Ureter (tissue), 1 donor: ENCODE measurements around the gene TREML1. TPM values are rescaled to one million over a fixed set of nuclear protein-coding genes. Genes with fewer than 3 reads are reported as not detected.

Experiments
- DNase-seq: peaks from one replicate; pipeline ENCODE4 v3.0.0-alpha.2; 2020; ENCODE audit warnings: low spot score
- total RNA-seq: library from RNA; stranded (reverse); gene quantifications from one replicate; pipeline ENCODE4 v1.2.4, GENCODE V29; 2023
- donor health status: DM: yes; HTN: yes; CAD: no.

The TREML1 gene
- total RNA-seq, 1 donor from 2014 or later = 0.86 TPM

DNA sequence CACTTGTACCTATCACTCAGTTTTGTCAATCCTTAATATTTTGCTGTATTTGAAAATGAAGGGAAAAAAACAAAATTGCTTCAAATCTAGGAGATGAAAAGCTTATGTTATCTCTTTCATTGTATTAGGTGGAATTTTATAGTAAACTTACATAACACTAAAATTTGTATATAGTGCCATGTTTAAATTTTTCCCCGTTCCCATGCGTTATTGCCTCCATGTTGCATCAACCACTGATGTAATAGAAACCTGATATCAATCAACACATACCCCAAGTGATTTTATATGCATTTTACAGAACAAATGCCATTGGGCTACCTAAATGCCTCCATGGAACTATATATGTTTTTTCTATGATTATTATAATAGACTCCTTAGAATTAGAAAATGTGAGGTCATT lies 23.5 kb upstream of the TREML1 start:
- DNase-seq = no peak

- DNase-seq = no peak
Observed at GRCh38 chr6:41177287-41177686, 23.1 kb upstream of the TREML1 start.

DNA sequence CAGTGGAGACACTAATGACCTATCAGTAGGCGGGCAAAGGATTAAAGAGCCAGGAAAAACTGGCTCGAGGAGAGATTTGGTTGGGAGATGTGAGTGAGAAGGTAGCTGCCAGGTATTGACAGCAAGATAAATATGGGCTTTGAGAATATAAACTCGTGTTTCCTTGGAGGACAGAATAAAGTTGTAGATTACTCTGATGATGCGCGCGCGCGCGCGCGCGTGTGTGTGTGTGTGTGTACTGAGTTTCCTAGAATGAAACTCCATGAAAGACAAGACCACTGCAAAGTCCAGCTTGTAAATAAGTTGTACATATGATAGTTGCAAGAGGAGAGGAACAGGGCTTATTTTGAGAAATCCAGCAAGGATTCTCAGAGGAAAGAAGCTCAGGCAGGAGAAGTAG lies 22.0 kb upstream of the TREML1 start:
- DNase-seq = no peak

DNA sequence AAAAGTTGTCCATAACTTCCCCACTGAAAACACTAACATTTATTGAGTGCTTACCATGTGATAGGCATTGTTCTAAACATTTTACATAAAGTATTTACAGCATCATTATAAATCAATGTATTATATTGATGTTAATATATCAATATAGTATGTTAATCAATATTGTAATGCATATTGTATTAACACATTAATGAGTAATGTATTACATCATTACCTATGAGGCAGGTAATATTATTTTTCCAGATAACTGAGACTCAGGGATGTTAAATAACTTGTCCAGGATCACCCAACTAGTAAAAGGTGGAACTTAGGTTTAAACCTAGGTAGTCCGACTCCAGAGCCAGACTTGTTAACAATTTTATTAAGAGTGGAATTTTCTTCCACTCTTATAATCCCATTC lies 20.9 kb upstream of the TREML1 start:
- DNase-seq = no peak

DNA sequence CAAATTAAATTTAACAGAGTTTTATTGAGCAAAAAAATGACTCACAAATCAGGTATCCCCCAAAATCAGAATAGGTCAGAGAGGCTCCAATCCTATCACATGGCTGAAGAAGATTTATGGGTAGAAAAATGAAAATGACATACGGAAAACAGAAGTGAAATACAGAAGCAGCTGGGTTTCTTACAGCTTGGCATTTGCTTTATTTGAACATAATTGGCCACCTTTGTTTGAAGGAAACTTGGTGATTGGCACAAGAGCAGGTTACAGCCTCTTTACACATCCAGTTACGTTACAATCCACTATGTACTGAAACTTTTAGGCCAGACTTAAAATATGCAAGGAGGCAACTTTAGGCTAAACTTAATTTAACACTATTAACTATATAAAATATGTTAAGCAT lies 20.5 kb upstream of the TREML1 start:
- no peak for DNase-seq

DNA sequence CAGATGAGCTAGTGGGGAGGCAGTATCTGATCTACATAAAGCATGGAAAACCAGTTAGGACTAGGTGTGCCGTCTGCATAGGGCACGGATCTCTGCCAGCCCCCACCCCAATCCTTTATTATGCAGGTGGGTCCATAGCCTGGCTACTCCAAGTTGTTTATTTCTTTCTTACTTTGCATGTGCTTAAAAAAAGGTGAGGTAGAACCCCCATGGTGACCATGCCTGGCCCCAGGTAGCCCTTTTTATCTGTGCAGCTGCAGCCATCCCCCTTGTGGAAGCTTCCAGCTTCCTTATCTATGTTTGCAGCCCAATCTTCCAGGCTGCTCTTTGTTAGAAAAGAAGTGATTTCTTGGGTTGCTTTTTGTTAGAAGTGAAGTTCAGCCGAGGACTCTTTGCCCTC lies 17.8 kb upstream of the TREML1 start:
- DNase-seq = no peak

GRCh38 chr6:41170547-41171160 lies 16.5 kb upstream of the TREML1 start:
- DNase-seq = no peak

DNA sequence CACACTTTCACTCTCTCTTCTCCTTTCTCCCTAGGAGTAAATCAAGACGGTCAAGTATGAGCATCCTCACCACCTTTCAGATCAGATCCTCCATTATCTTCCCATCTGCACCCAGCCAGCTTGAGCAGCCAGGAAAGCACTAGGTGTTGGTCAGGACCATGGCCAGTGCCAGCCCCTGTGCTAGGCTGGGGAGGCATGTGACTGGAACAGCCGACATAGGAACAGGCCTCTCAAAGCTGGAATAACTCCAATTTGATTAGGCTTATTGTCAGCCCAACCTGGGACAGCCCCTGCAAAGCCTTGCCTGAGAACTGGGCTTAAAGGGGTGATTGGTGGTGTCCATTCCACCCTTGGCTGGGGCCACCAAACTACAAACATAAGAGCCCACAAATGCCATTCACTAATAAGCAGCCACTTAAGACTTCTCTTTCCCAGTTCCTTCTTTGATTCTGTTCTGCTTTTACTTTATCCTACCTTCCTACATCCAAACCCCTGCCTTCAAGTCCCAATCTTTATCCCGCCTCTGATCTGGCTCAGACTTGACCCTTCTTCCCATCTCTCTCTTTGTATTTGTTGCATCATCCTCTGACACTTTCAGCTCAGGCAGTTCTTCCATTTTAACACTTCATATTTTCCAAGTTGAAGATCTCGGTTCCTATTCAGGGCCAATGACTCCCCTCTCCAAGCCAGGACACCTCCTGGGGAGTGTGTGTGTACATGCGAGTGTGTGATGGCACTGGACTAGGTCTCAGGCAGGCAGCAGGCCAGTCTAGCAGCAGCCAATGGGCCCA lies 13.2 kb upstream of the TREML1 start:
- DNase-seq = no peak

GRCh38 chr6:41164551-41165120 lies 10.5 kb upstream of the TREML1 start:
- no peak for DNase-seq

GRCh38 chr6:41163419-41163717 lies 9.2 kb upstream of the TREML1 start:
- DNase-seq = no peak

- no peak for DNase-seq
Observed at GRCh38 chr6:41162687-41163418, 8.7 kb upstream of the TREML1 start, which contains the start of gene TREM2. TSS of gene TREM2 (minus strand) at chr6:41163116. CDS start at chr6:41163082, 34 bp downstream.

GRCh38 chr6:41161851-41162552 lies 7.9 kb upstream of the TREML1 start:
- DNase-seq = no peak

GRCh38 chr6:41161380-41161779 lies 7.2 kb upstream of the TREML1 start:
- no peak for DNase-seq

DNA sequence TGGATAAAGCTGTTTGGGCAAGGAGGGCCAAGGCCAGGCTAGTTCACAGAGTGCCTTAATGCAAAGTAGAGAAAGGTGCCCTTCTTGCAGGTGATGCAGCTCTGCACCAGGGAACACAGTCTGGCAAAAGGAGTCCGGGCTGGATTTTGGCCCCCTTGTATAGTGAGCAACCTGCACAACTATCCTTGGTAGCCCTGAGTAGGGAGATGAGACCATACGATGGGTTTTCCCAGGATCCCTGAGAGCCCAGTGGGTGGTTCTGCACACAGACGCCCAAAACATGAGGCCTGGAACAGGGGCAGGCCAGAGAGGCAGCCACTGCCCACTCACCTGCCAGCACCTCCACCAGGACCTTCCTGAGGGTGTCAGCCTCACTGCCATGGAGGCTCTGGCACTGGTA lies 6.8 kb upstream of the TREML1 start:
- no peak for DNase-seq

- no peak for DNase-seq
Observed at GRCh38 chr6:41159415-41160082, 5.4 kb upstream of the TREML1 start.

DNA sequence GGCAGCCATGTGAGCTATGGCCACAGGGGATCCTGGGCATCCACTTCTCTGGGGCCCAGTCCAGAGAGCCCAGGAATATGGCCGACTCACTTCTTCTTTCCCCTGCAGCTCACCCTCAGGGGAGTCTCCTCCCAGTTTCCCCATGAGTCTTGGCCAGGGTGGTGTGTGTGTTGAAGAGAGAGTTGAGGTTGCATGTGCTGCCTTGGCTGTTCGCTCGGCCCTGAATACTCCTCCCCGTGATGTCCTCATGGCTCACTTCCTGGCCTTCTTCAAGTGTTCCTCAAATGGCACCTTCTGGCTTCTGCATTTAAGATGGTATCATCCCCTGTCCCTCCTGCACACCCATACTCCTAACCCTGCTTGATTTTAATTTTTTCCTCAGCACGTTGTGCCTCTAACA lies 3.2 kb upstream of the TREML1 start:
- no peak for DNase-seq

GRCh38 chr6:41156771-41157170 lies 2.6 kb upstream of the TREML1 start:
- no peak for DNase-seq

GRCh38 chr6:41156001-41156400 lies 1.9 kb upstream of the TREML1 start:
- no peak for DNase-seq

DNA sequence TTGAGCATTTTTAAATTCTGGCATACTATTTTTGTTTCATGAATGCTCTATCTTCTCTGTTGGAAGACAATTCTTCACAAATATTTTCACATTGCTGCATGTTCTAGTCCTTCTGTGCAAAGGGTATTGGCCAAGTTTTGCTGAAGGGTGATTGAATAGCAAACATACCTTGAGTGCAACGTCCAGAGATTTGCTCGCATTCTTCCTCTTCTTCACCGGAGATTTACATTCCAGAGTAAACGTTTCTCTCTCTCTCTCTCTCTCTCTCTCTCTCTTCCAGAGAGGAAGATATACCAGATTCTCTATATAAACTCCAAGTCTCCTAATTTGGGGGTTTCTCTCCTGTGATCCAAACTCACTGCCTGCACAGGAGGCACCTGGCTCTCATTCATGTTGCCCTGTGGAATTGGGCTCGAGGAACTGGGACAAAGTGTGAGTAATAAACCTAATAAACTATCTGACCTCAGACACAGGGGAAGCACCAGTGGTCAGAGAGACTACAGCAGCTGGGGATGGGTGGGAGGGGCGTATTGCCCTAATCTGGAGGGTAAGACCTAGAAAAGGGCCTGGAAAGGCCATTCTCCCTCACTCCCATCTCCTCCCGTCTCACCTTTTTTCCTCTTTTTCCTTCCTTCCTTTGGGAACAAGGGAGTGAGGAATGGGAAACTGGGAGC lies 1.1 kb upstream of the TREML1 start:
- DNase-seq = no peak

GRCh38 chr6:41153451-41153850 lies 696 bp downstream of the TREML1 start:
- DNase-seq = no peak

DNA sequence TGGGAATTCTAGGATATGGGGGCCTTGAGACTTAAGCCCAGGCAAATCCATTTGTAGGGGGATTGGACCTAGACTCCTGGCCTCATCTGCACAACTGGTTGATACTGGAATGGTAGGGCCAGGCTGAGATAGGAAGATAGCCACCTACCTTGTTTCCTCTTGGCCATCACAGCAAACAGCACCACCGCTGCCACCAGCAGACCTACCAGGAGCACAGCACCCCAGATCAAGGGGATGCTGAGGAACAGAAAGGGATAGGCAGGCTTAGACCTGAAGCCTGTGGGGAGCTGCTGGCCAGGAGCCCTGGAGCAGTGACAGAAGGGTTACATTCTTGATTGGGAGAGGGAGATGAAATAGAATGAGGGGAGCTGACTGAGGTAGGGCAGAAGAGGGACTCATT lies 3.5 kb downstream of the TREML1 start:
- DNase-seq = no peak
